ENCODE data around the gene COLGALT1.

DNA sequence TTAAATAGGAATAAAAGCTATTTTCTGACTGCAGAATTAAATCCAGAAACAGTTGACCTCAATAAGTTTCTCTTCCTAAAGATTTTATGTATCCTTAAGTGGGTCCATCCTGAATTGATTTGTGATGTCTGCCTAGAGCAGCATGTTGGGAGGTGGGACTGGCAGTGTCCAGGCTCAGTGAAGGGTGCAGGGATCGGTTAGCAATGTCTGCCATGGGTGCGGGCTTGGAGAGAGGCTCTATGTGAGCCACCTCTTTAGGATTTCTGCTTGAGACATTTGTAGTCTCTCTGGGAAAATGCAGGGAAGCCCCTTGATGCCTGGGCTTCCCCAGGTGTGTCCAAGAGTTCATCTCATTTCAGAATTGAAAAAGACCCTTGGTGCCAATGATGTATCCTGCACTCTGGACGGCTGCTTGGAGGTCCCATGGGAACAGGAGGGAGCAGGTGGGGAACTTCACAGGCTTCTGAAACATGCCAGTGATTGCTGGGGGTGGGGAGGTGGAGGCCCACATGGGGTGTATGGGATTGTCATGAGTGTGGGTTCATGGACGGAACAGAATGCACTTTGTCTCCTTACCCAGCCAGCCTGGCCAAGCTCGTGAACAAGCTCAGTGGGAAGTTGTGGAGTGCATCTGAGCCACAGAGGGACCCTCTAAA, 6.2 kb upstream of the COLGALT1 start:
- TF ChIP-seq EZH2phosphoT487 (IDR thresholded peaks at IDR 0.05; ENCODE audit: insufficient read depth, low read depth): no peak
- no peak for TF ChIP-seq EZH2 (IDR thresholded peaks at IDR 0.05; ENCODE audit: insufficient read depth, poor library complexity, severe bottlenecking)

All from GM23248 (cell line).